ENCODE data around the gene TMEM114. TPM values are rescaled to one million over a fixed set of nuclear protein-coding genes. Genes with fewer than 3 reads are reported as not detected.

The TMEM114 gene
- total RNA-seq, 4 donors from 2014 or later: not detected

- Histone ChIP-seq H3K27me3 (peaks cover 0 to 81% (median 0%) of the 10 kb centered on the region in 4 donors), H3K4me3 (no peak overlapping the region), H3K27ac (no peak overlapping the region), H3K9me3 (no peaks in the 10 kb centered on the region), H3K4me1 (no peaks in the 10 kb centered on the region), H3K36me3 (no peaks in the 10 kb centered on the region)
- TF ChIP-seq CTCF (IDR thresholded peaks at IDR 0.05) (no peak), POLR2A (IDR thresholded peaks at IDR 0.05) (no peak)
- intact Hi-C loops (cut with DNase I): no loop called here
- WGBS, 2 donors: 51 to 75% methylated on average over 2 of the region's 2 CpGs
- no peak for DNase-seq
These were observed 35.4 kb downstream of the TMEM114 start for GRCh38 chr16:8554881-8555280.

DNA sequence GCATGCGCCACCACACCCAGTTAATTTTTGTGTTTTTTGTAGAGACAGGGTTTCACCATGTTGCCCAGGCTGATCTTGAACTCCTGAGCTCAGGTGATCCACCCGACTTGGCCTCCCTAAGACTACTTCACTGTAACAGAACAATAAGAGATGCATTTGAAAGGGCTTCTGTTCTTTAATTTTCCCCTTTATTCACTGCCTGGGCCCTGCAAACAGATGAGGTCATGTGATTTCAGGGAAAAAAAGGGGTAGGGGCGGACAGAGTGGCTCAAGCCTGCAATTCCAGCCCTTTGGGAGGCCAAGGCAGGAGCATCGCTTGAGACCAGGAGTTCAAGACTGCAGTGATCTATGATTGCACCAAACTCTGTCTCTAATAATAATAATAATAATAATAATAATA lies 36.3 kb downstream of the TMEM114 start:
- peaks cover 0 to 83% (median 0%) of the 10 kb centered on the region in 4 donors for H3K27me3 ChIP-seq
- 51 to 55% methylated on average over 4 of the region's 4 CpGs for WGBS, 2 donors
- intact Hi-C loops (cut with DNase I): no loop called here

DNA sequence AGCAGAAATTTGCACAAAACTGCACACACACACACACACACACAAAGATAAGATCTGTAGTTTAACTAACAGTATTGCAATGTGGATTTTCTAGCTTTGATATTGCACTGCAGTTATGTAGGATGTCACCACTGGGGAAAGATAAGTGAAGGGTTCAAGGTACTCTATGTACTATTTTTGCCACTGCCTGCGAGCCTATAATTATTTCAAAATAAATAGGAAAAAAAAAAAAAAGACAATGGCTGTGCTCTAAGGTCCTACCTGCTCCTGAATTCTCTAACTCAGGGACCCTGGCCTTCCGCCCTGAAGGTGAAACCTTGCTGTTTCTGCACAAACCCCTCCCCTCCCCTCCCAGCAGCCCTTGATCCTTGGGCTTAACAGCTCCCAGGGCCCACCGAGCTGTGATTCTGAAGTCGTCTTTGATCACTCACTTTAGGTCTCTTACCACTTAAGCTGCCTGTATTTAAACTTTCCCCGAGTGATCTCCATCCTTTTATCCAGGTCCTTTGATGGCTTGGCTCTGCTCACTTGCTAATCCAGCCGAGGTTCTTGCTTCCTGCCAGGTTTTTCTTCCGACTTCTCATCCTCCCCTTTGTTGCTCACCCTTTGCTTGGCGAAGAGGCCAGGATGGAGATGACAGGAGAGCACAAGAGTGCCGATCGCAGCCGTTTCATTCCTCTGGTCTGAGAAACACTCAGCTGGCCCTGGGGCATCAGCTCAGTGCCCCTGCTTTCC lies 37.7 kb downstream of the TMEM114 start:
- H3K9me3 ChIP-seq: no peaks in the 10 kb centered on the region
- no peaks in the 10 kb centered on the region for H3K4me1 ChIP-seq
- intact Hi-C loops (cut with DNase I): no loop called here
- no peaks in the 10 kb centered on the region for H3K36me3 ChIP-seq
- peaks cover 0 to 78% (median 0%) of the 10 kb centered on the region in 4 donors for H3K27me3 ChIP-seq
- TF ChIP-seq CTCF (IDR thresholded peaks at IDR 0.05): no peak
- no peak for TF ChIP-seq POLR2A (IDR thresholded peaks at IDR 0.05)
- H3K27ac ChIP-seq: no peak overlapping the region
- no peak overlapping the region for H3K4me3 ChIP-seq
- no peak for DNase-seq
- 19 to 20% methylated on average over 7 to 10 of the region's 11 CpGs for WGBS, 2 donors

More for the DNA sequence above, 36.3 kb downstream of the TMEM114 start:
- H3K4me3 ChIP-seq: no peak overlapping the region
- DNase-seq: no peak
- no peaks in the 10 kb centered on the region for H3K4me1 ChIP-seq
- H3K36me3 ChIP-seq: no peaks in the 10 kb centered on the region
- H3K27ac ChIP-seq: no peak overlapping the region
- TF ChIP-seq CTCF (IDR thresholded peaks at IDR 0.05): no peak
- TF ChIP-seq POLR2A (IDR thresholded peaks at IDR 0.05): no peak
- no peaks in the 10 kb centered on the region for H3K9me3 ChIP-seq

DNA sequence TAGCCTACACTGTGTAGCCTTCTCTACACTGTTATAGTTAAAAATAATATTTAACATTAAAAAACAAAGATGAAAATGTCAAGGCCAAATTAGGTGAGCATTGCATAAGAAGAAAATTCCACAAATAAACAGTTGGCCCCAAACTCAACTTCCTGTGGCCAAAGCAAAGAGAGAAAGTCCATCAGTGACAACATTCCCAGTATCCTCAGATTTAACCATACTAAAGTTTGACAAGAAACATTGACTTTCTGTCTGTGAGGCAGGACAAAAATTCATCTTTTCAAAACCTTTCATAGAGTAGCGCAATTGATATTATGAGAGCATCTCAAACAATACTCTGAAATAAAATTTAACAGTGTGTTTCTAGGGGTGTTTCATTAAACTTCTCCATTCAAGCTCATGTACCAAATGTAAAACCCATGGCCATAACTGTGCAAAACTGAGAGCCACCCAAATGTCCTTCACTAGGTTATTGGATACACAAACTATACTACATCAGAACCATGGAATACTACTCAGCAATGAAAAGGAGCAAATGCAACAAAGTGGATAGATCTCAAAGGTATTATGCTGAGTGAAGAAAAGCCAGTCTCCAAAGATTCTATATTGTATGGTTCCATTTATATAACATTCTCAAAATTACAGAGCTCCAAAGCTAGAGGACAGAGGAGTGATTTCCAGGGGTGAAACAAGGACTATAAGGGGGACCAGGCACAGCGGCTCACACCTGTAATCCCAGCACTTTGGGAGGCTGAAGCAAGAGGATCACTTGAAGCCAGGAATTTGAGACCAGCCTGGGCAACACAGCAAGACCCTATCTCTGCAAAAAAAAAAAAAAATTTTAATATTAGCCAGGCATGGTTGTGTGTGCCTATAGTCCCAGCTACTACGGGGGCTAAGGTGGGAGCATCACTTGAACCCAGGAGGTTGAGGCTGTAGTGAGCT lies 38.7 kb downstream of the TMEM114 start:
- no peak for DNase-seq
- no peaks in the 10 kb centered on the region for H3K4me1 ChIP-seq
- H3K27me3 ChIP-seq: peaks cover 0 to 78% (median 0%) of the 10 kb centered on the region in 4 donors
- intact Hi-C loops (cut with DNase I): no loop called here
- H3K36me3 ChIP-seq: no peaks in the 10 kb centered on the region
- TF ChIP-seq POLR2A (IDR thresholded peaks at IDR 0.05) (no peak), CTCF (IDR thresholded peaks at IDR 0.05) (no peak)
- H3K9me3 ChIP-seq: no peaks in the 10 kb centered on the region
- WGBS, 2 donors: 84 to 86% methylated on average over 3 of the region's 3 CpGs
- H3K4me3 ChIP-seq: no peak overlapping the region
- no peak overlapping the region for H3K27ac ChIP-seq
